ENCODE results near the gene CTSK. TPM values are rescaled to one million over a fixed set of nuclear protein-coding genes. Genes with fewer than 3 reads are reported as not detected.

The CTSK gene
- total RNA-seq, 4 donors from 2014 or later = 29.5 to 49.3 (median 32.7) TPM

DNA sequence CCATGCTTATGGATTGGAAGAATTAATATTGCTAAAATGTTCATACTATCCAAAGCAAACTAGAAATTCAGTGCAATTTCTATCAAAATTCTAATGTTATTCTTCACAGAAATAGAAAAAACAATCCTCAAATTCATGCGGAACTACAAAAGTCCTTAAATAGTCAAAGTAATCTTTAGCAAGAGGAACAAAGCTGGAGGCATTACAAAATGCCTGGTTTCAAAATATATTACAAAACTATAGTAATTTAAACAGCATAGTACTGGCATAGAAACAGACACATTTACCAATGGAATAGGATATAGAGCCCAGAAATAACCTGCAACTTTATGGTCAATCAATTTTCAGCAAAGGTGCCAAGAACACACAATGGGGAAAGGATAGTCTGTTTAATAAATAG lies 46.3 kb downstream of the CTSK start:
- H3K36me3 ChIP-seq = no peaks in the 10 kb centered on the region

DNA sequence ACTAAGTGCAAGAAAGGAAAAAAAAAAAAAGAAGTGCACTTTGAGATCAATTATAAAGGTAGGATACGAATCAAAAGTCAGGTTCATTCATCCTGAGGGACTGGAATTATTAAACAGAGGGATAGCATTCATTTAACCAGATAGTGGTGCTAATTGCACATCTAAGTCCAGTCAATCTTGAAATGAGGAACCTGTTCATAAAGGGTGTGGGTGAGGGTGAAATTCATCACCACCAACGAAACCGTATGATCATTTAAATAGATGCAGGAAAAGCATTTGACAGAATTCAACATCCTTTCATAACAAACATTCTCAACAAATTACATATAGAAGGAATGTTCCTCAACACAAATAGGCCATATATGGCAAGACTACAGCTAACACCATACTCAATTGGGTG lies 48.0 kb downstream of the CTSK start:
- DNase-seq (ENCODE audit: extremely low spot score) = no peak
- Histone ChIP-seq H3K9me3 (no peaks in the 10 kb centered on the region), H3K27me3 (no peaks in the 10 kb centered on the region), H3K27ac (replicated peaks in 1 of 4) (no peak overlapping the region), H3K36me3 (peaks cover 0 to under 1% (median 0%) of the 10 kb centered on the region in 4 donors), H3K4me3 (no peak overlapping the region), H3K4me1 (peaks cover 0 to 5% (median 0%) of the 10 kb centered on the region in 4 donors)
- TF ChIP-seq POLR2AphosphoS5 (IDR thresholded peaks at IDR 0.05) = no peak
- TF ChIP-seq, protein P1, sequence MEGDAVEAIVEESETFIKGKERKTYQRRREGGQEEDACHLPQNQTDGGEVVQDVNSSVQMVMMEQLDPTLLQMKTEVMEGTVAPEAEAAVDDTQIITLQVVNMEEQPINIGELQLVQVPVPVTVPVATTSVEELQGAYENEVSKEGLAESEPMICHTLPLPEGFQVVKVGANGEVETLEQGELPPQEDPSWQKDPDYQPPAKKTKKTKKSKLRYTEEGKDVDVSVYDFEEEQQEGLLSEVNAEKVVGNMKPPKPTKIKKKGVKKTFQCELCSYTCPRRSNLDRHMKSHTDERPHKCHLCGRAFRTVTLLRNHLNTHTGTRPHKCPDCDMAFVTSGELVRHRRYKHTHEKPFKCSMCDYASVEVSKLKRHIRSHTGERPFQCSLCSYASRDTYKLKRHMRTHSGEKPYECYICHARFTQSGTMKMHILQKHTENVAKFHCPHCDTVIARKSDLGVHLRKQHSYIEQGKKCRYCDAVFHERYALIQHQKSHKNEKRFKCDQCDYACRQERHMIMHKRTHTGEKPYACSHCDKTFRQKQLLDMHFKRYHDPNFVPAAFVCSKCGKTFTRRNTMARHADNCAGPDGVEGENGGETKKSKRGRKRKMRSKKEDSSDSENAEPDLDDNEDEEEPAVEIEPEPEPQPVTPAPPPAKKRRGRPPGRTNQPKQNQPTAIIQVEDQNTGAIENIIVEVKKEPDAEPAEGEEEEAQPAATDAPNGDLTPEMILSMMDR (IDR thresholded peaks at IDR 0.05) = no peak
- no peak for TF ChIP-seq POLR2A (IDR thresholded peaks at IDR 0.05; ENCODE audit: low read depth)
- no peak for TF ChIP-seq EP300 (IDR thresholded peaks at IDR 0.05)
- intact Hi-C loops (cut with DNase I) = no loop called here
- 75% methylated on average over 3 of the region's 3 CpGs for WGBS

More for the DNA sequence above, 46.3 kb downstream of the CTSK start:
- Histone ChIP-seq H3K27ac (replicated peaks in 1 of 4) (no peak overlapping the region), H3K4me3 (no peak overlapping the region), H3K27me3 (no peaks in the 10 kb centered on the region), H3K4me1 (peaks cover 0 to 5% (median 0%) of the 10 kb centered on the region in 4 donors), H3K9me3 (no peaks in the 10 kb centered on the region)
- WGBS = 97% methylated on average over 1 of the region's 1 CpG
- DNase-seq (ENCODE audit: extremely low spot score) = no peak
- no peak for TF ChIP-seq EP300 (IDR thresholded peaks at IDR 0.05)
- no peak for TF ChIP-seq POLR2AphosphoS5 (IDR thresholded peaks at IDR 0.05)
- TF ChIP-seq, protein P1 (IDR thresholded peaks at IDR 0.05) = no peak
- no peak for TF ChIP-seq POLR2A (IDR thresholded peaks at IDR 0.05; ENCODE audit: low read depth)
- intact Hi-C loops (cut with DNase I) = no loop called here

DNA sequence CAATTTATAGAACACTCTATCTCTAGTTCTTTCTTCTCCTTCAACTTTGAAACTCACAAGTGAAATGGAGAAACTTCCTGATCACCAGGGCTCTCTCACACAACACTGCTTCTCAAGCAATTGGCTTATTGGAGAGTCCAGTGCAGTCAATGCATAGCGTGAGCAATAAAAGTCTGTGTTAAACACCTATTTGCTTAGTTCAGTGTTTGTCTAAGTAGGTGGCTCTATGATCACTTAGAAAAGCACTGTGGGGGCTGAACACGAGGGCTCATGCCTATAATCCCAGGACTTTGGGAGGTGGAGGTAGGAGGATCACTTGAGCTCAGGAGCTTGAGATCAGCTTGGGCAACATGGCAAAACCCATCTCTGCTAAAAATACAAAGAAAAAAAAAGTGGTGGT lies 54.6 kb downstream of the CTSK start:
- no peak for TF ChIP-seq POLR2AphosphoS5 (IDR thresholded peaks at IDR 0.05)
- TF ChIP-seq, protein P1 (IDR thresholded peaks at IDR 0.05) = no peak
- no peak for TF ChIP-seq POLR2A (IDR thresholded peaks at IDR 0.05; ENCODE audit: low read depth)
- no peak for TF ChIP-seq EP300 (IDR thresholded peaks at IDR 0.05)
- H3K9me3 ChIP-seq = no peaks in the 10 kb centered on the region
- peaks cover 0 to 20% (median 10%) of the 10 kb centered on the region in 4 donors for H3K36me3 ChIP-seq
- H3K27ac ChIP-seq (replicated peaks in 1 of 4) = no peak overlapping the region
- intact Hi-C loops (cut with DNase I) = no loop called here
- no peaks in the 10 kb centered on the region for H3K4me1 ChIP-seq
- 92% methylated on average over 2 of the region's 2 CpGs for WGBS
- H3K27me3 ChIP-seq = no peaks in the 10 kb centered on the region
- no peak for DNase-seq (ENCODE audit: extremely low spot score)
- H3K4me3 ChIP-seq = no peak overlapping the region

DNA sequence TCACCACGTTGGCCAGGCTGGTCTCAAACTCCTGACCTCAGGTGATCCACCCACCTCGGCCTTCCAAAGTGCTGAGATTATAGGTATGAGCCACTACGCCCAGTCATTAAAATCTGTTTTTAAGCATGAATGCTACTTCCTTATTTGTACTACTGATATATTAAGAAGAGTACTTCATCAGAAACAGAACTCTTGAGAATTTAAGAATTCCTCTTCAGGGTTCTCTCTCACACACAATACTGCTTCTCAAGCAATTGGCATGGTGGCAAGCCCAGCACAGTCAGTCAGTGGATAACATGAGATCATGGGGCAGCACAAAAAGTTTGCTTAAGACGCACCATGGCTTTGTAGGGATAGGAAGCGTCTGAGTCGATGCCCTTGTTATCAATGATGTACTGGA lies 56.6 kb downstream of the CTSK start:
- TF ChIP-seq POLR2A (IDR thresholded peaks at IDR 0.05; ENCODE audit: low read depth) (no peak), POLR2AphosphoS5 (IDR thresholded peaks at IDR 0.05) (no peak), EP300 (IDR thresholded peaks at IDR 0.05) (no peak)
- TF ChIP-seq, protein P1 (IDR thresholded peaks at IDR 0.05) = no peak
- intact Hi-C loops (cut with DNase I) = no loop called here
- no peak for DNase-seq (ENCODE audit: extremely low spot score)
- H3K4me3 ChIP-seq = no peak overlapping the region
- no peaks in the 10 kb centered on the region for H3K27me3 ChIP-seq
- H3K27ac ChIP-seq (replicated peaks in 1 of 4) = no peak overlapping the region
- peaks cover 0 to 20% (median 10%) of the 10 kb centered on the region in 4 donors for H3K36me3 ChIP-seq
- no peaks in the 10 kb centered on the region for H3K9me3 ChIP-seq
- WGBS = 93% methylated on average over 6 of the region's 6 CpGs
- no peaks in the 10 kb centered on the region for H3K4me1 ChIP-seq

DNA sequence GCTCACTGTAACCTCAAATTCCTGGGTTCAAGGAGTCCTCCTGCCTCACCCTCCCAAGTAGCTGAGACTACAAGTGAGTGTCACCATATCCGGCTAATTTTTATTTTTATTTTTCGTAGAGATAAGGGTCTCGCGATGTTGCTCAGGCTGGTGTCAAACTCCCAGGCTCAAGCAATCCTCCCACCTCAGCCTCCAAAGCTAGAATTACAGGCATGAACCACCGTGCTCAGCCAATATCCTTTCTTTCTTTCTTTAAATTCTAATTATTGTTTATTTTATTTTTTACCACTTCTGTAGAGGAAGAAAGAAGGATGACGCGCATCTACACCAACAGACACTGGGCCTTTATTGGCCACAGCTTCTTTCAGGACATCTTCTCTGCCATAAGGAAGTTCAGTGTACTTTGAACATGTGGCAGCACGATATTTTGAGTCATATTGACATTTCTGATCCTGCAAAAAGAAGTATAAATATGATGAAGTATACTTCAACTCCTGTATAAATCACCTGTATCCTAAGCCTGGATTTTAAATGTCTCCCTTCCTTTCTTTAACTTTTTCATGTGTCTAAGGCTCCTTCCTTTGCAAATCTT lies 58.2 kb downstream of the CTSK start:
- Histone ChIP-seq H3K27me3 (no peaks in the 10 kb centered on the region), H3K4me1 (no peaks in the 10 kb centered on the region), H3K36me3 (peaks cover 0 to 18% (median 10%) of the 10 kb centered on the region in 4 donors), H3K9me3 (no peaks in the 10 kb centered on the region), H3K4me3 (no peak overlapping the region), H3K27ac (replicated peaks in 1 of 4) (no peak overlapping the region)
- DNase-seq (ENCODE audit: extremely low spot score) = no peak
- 93% methylated on average over 8 of the region's 8 CpGs for WGBS
- intact Hi-C loops (cut with DNase I) = no loop called here
- TF ChIP-seq POLR2A (IDR thresholded peaks at IDR 0.05; ENCODE audit: low read depth) (no peak), POLR2AphosphoS5 (IDR thresholded peaks at IDR 0.05) (no peak), EP300 (IDR thresholded peaks at IDR 0.05) (no peak)
- TF ChIP-seq, protein P1 (IDR thresholded peaks at IDR 0.05) = no peak

Measured in esophagus muscularis mucosa (tissue), 4 donors.